AG04450 (cell line): Measurements from ENCODE around the gene ICAM3. TPM values are rescaled to one million over a fixed set of nuclear protein-coding genes. Genes with fewer than 3 reads are reported as not detected.
"Not testable (repeated sequence)": the region's sequence is repeated elsewhere in the genome, so short reads cannot be mapped to it uniquely, and the experiment has no call there.

ENCODE experiments used
- CTCF ChIA-PET: fragments of 300-600, 350-600 bp; formaldehyde crosslinking; extraction: SDS; loops from one replicate; lab custom pipeline; 2022; ENCODE audit warnings: antibody characterized with exemption, inconsistent platforms; lab: Charles Lee
- POLR2A ChIA-PET: fragments of 350-600 bp; formaldehyde crosslinking; extraction: SDS; loops from one replicate; lab custom pipeline; 2021; ENCODE audit warnings: antibody characterized with exemption, inconsistent platforms; lab: Yijun Ruan, JAX
- DNase-seq: peaks from one replicate; pipeline ENCODE4 v3.0.0-alpha.2; 2011; ENCODE audit warnings: low read depth, low spot score
- H3K27ac ChIP-seq: one replicate; pipeline ENCODE4 v1.5.1; 2012; ENCODE audit warnings: low read depth, low read length, control low read depth
- H3K27me3 ChIP-seq: one replicate; pipeline ENCODE4 v1.6.0; 2012; ENCODE audit warnings: low read length; ENCODE audit not compliant: control insufficient read depth, insufficient read depth
- H3K4me3 ChIP-seq: 2 replicates; pipeline ENCODE4 v1.5.1; 2011; ENCODE audit warnings: mild to moderate bottlenecking, low read depth, low read length, control low read depth
- H3K9me3 ChIP-seq: 2 replicates; pipeline ENCODE4 v1.5.1; 2012; ENCODE audit warnings: low read length; ENCODE audit not compliant: control insufficient read depth, insufficient read depth
- polyA plus RNA-seq: library from polyadenylated mRNA; depleted of rRNA; stranded (reverse); fragments of >200 nt; gene quantifications from 2 replicates; pipeline ENCODE4 v1.2.3, GENCODE V29; 2011
- TF ChIP-seq, protein P1 (sequence below): IDR thresholded peaks from 2 replicates; pipeline ENCODE4 v1.5.1; 2011; ENCODE audit warnings: low read depth, low read length, control low read depth, inconsistent platforms

Gene ICAM3
- polyA plus RNA-seq, 1 experiment, result 6.7 TPM

DNA sequence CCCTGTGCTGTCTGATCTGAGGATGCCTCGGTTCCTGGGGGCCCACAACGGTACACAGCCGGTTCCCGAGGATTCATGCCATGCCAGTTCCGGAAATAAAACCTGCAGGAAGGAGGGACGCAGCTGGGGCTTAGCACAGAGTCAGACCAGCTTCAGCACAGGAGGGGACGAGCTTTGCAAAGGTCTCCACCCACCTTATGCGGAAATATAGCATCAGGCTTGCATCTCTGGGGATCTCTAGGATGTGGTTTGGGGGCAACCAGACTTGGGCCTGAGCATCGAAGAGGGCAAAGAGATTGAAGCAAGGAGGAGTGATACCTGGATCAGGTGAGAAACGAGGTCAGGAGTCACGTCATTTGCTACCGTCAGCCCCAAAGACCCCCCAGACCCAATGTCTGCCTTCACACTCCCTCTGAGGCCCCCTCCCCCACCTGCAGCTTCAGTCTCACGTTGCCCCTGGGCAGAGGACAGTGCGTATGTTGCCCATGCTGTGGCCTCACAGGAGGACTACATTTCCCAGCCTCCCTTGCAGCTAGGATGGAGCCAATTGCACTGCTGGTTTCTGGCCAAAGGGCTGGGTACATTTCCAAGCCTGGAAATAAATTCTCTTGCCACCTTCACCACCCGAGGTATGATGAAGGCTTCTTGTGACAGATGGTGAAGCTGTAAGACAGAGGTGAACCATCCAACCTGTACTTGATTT lies 28.8 kb upstream of the ICAM3 start:
- no peak overlapping the region for H3K4me3 ChIP-seq
- POLR2A ChIA-PET, result no interaction called here
- no peak for DNase-seq
- H3K27me3 ChIP-seq, result no peaks in the 10 kb centered on the region
- no peaks in the 10 kb centered on the region for H3K9me3 ChIP-seq
- CTCF ChIA-PET, result interaction anchor here (2.3 kb wide), 1 partner anchor 21 kb away, joined by 8 read pairs; no protein-coding TSS in a partner anchor
- TF ChIP-seq, protein P1, sequence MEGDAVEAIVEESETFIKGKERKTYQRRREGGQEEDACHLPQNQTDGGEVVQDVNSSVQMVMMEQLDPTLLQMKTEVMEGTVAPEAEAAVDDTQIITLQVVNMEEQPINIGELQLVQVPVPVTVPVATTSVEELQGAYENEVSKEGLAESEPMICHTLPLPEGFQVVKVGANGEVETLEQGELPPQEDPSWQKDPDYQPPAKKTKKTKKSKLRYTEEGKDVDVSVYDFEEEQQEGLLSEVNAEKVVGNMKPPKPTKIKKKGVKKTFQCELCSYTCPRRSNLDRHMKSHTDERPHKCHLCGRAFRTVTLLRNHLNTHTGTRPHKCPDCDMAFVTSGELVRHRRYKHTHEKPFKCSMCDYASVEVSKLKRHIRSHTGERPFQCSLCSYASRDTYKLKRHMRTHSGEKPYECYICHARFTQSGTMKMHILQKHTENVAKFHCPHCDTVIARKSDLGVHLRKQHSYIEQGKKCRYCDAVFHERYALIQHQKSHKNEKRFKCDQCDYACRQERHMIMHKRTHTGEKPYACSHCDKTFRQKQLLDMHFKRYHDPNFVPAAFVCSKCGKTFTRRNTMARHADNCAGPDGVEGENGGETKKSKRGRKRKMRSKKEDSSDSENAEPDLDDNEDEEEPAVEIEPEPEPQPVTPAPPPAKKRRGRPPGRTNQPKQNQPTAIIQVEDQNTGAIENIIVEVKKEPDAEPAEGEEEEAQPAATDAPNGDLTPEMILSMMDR, result no peak
- no peak overlapping the region for H3K27ac ChIP-seq

DNA sequence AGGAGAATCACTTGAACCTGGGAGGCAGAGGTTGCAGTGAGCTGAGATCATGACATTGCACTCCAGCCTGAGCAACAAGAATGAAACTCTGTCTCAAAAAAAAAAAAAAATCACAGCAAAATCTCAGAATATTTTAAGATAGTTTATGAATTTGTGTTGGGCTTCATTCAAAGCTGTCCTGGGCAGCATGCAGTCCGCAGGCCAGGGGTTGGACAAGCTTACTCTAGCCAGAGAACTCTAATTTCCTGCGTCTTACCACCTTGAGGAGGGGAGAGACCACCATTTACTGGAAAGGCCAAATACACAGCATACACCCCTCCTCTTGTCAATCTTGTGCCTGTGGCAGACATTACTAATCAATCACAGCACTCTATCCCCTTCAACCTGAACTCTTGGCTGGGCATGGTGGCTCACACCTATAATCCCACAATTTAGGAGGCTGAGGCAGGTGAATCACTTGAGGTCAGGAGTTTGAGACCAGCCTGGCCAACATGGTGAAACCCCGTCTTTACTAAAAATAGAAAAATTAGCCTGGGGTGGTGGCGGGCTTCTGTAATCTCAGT lies 27.6 kb upstream of the ICAM3 start:
- not testable (repeated sequence) for H3K27ac ChIP-seq, H3K9me3 ChIP-seq, H3K4me3 ChIP-seq, DNase-seq, H3K27me3 ChIP-seq
- POLR2A ChIA-PET, result interaction anchor here (0.6 kb wide), 1 partner anchor 33 kb away, joined by 3 read pairs; no protein-coding TSS in a partner anchor
- CTCF ChIA-PET, result interaction anchor here (0.7 kb wide), 1 partner anchor 81 kb away, joined by 4 read pairs; no protein-coding TSS in a partner anchor

DNA sequence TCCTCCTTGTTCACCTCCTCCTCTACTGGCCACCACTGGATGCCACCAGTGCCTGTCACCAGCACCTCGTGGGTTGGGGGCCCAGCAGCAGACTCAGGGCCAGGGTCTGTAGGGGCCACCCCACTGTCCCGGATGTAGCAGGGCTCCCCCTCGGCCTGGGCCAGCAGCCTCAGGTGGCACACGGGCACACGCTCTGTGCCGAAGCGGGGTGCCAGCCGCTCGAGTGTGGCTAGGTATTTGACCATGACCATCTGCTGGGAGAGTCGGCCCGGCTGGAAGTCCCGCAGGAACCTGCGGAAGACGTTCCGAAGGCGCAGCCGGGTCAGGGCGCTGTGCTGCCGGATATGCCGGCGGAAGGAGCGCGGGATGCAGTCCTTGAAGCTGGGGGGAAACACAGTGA lies 26.1 kb upstream of the ICAM3 start:
- CTCF ChIA-PET, result no interaction called here
- no peak for DNase-seq
- Histone ChIP-seq H3K9me3 (no peaks in the 10 kb centered on the region), H3K27ac (no peak overlapping the region), H3K4me3 (no peak overlapping the region), H3K27me3 (no peaks in the 10 kb centered on the region)
- TF ChIP-seq, protein P1, result no peak
- POLR2A ChIA-PET, result no interaction called here

DNA sequence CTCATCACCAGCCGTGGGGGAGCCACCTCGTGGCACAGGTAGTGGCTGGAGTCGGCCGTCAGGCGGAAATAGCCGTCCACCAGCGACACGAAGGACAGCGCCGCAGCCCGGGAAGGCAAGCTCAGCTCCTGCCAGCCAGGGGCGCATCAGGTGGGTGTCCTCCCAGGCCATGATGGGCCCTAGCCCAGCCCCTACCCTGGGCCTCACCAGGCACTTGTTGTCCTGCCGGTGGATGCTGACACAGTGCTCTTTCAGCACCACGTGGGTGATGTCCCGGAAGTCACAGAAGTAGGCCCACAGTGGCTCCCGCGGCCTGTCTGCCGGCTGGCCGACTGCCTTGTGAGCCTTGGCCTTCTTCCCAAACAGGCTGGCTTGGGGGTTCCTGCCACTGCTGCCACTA lies 25.2 kb upstream of the ICAM3 start:
- Histone ChIP-seq H3K9me3 (no peaks in the 10 kb centered on the region), H3K27me3 (no peaks in the 10 kb centered on the region), H3K4me3 (no peak overlapping the region), H3K27ac (no peak overlapping the region)
- ChIA-PET POLR2A (no interaction called here), CTCF (interaction anchor here (0.6 kb wide), 1 partner anchor 63 kb away, joined by 3 read pairs; no protein-coding TSS in a partner anchor)
- TF ChIP-seq, protein P1, result no peak
- no peak for DNase-seq

DNA sequence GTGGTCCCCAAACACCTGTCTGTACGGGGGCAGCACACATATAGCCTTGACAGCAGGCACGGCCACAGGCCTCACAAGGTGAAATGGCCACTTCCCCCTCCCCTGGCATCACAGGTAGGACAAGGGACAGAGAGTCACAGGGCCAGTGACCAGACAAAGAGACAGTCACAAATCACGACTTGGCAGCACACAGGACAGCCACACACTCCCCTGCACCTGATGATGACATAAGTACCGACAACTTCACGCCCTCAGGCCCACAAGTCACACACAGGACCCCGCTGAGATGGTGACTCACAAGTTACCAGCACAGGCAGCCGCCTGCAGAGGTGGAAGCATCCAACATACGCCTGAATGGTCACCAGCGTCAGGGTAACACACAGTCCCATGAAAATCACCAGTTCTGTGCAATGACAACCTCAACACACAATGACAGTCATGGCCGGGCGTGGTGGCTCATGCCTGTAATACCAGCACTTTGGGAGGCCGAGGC lies 24.4 kb upstream of the ICAM3 start:
- POLR2A ChIA-PET, result no interaction called here
- TF ChIP-seq, protein P1, result no peak
- Histone ChIP-seq H3K27me3 (no peaks in the 10 kb centered on the region), H3K27ac (no peak overlapping the region), H3K4me3 (no peak overlapping the region), H3K9me3 (no peaks in the 10 kb centered on the region)
- CTCF ChIA-PET, result interaction anchor here (0.7 kb wide), 1 partner anchor 29 kb away, joined by 4 read pairs; no protein-coding TSS in a partner anchor
- no peak for DNase-seq
